Amniotic epithelial cell (primary cell): ENCODE measurements around the gene PLB1.

Experiments
- DNase-seq: peaks from one replicate; pipeline ENCODE4 v3.0.0-alpha.2; 2010; ENCODE audit warnings: low read depth

The PLB1 gene

GRCh38 chr2:28499282-28499681 is 3.4 kb downstream of the PLB1 start:
- DNase-seq, result no peak

GRCh38 chr2:28505361-28505760 is 9.5 kb downstream of the PLB1 start:
- DNase-seq, result no peak

- peak; percentile 75 for DNase-seq
These were observed 10.5 kb downstream of the PLB1 start for GRCh38 chr2:28506112-28506910.

- peak; percentile 55 for DNase-seq
These were observed 12.2 kb downstream of the PLB1 start for GRCh38 chr2:28507796-28508764.

- no peak for DNase-seq
These were observed 13.5 kb downstream of the PLB1 start for GRCh38 chr2:28509361-28509760.

- peak; percentile 6 for DNase-seq
These were observed 14.3 kb downstream of the PLB1 start for GRCh38 chr2:28510184-28510583.

GRCh38 chr2:28511871-28512606 is 16.2 kb downstream of the PLB1 start:
- no peak for DNase-seq

- DNase-seq, result no peak
These were observed 16.7 kb downstream of the PLB1 start for GRCh38 chr2:28512607-28512965.

- no peak for DNase-seq
These were observed 17.2 kb downstream of the PLB1 start for GRCh38 chr2:28513097-28513496.

GRCh38 chr2:28515176-28515751 is 19.4 kb downstream of the PLB1 start:
- DNase-seq, result peak; percentile 96

- DNase-seq, result no peak
These were observed 20.6 kb downstream of the PLB1 start for GRCh38 chr2:28516430-28516829.

- peak; percentile 98 for DNase-seq
These were observed 21.1 kb downstream of the PLB1 start for GRCh38 chr2:28516950-28517349.

GRCh38 chr2:28521663-28522062 is 25.8 kb downstream of the PLB1 start:
- peak; percentile 83 for DNase-seq

GRCh38 chr2:28522481-28522880 is 26.6 kb downstream of the PLB1 start:
- DNase-seq, result no peak

- DNase-seq, result no peak
These were observed 28.0 kb downstream of the PLB1 start for GRCh38 chr2:28523902-28524301.

- DNase-seq, result no peak
These were observed 29.6 kb downstream of the PLB1 start for GRCh38 chr2:28525481-28525880.

- no peak for DNase-seq
These were observed 30.8 kb downstream of the PLB1 start for GRCh38 chr2:28526527-28527132.

GRCh38 chr2:28527196-28527595 is 31.3 kb downstream of the PLB1 start:
- DNase-seq, result no peak

- DNase-seq, result no peak
These were observed 32.3 kb downstream of the PLB1 start for GRCh38 chr2:28528206-28528605.

GRCh38 chr2:28530782-28531181 is 34.9 kb downstream of the PLB1 start:
- no peak for DNase-seq

GRCh38 chr2:28532399-28532798 is 36.5 kb downstream of the PLB1 start:
- no peak for DNase-seq
